GM21367 (cell line): ENCODE measurements around the gene DHRS1.

Source experiments
- ATAC-seq: cut with Tn5 transposase; IDR thresholded peaks from one replicate; pipeline ENCODE4 v1.9.1; 2021; ENCODE audit not compliant: unreplicated experiment

The DHRS1 gene

DNA sequence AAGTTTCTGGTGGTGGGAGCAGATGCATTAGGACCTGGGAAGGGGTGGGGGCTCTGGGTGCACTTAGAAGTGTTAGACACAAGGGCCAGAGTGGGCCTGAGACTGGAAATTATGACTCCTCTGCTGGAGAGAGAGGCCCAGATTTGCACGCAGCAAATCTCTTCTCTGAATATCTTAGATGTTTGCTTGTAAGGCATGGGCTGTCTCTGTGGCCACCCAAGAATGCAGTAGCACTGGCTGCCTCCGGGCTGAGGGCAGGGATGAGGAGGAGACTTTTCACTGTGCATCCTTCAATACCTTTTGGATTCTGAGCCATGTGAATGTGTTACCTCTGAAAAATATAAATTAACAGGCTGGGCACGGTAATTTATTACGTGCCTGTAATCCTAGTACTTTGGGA lies 14.2 kb downstream of the DHRS1 start:
- ATAC-seq: no peak

- no peak for ATAC-seq
Observed at GRCh38 chr14:24284501-24285035, 15.0 kb downstream of the DHRS1 start.

DNA sequence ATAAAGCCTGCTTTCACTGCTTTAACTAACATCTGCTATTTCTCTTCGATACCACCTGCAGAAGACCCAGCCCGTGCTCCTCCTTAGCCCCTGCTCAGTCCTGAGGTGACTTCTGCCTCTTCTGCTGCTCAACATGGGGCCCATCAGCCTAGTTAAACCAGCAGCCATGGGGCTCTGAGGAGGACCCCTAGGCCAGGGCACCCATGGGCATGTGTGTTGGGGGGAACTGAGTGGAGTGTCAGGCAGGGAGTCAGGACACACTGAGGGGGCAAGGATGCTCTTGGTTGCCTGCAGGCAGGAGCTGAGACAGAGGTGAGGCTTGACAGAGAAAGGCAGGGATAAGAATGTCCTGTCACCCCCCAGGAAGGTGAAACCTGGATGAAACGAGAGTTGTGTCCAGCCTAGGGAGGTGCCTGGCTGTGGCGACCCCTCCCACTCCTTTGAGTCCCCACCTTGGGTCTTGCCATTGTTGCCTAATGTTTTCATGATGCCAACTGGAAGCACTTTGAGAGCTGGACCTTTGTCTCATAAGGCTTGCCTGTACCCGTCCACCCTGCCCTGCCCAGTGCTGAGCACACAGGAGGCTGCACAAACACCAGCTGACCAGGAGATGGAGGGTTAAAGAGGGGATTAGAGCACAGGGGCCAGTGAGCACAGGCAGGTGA lies 15.7 kb downstream of the DHRS1 start:
- ATAC-seq: no peak

DNA sequence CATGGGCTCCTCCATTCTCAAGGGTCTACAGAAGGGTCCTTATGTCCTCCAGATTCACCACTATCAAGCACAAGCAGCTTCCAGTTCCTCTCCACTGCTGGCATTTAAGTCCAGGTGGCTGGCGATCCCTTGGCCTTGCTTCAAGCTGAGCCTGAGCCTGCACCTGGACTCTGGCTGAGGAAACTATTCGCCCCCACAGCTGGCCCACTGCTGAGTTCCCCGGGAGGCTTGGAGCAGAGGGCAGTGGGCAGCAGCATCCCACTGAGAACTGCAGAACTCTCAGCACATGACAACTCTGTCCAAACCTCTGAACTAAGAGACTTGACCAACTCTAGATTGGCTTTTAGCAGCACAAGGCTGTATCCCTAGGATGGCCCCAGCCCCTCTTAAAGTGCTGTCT lies 16.8 kb downstream of the DHRS1 start:
- ATAC-seq: no peak

GRCh38 chr14:24281636-24282035 lies 17.9 kb downstream of the DHRS1 start:
- ATAC-seq: no peak

DNA sequence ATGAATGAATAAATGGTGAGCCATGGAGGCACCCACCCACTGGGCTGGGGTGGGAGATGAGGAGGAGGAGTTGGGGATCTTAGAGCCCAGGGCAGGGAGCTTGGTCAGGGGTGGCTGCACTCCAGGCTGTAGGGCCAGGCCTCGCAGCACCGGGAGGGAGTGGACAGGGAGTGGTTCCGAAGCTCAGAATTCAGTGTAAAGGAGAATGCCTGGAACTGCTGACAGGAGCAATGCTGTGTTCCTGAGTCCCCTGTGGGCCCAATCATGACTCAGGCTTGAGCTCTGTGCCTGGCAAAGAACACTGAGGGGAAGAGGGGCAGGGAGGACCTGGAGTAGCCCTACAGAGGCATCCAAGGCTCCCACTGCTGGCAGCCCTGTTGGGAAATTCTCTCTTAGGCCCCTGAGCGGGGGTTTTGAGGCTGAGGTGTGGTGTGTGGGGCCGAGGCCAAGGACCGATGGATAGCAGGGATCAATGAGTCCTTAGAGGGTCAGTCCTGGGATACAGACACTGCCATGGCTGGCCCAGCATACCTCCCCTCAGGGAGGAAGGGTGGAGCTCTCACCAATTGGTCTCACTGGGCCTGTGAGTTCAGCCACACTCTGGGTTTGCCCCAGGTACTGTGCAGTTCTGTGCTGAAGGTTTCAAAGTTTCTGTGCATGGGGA lies 18.7 kb downstream of the DHRS1 start:
- no peak for ATAC-seq

DNA sequence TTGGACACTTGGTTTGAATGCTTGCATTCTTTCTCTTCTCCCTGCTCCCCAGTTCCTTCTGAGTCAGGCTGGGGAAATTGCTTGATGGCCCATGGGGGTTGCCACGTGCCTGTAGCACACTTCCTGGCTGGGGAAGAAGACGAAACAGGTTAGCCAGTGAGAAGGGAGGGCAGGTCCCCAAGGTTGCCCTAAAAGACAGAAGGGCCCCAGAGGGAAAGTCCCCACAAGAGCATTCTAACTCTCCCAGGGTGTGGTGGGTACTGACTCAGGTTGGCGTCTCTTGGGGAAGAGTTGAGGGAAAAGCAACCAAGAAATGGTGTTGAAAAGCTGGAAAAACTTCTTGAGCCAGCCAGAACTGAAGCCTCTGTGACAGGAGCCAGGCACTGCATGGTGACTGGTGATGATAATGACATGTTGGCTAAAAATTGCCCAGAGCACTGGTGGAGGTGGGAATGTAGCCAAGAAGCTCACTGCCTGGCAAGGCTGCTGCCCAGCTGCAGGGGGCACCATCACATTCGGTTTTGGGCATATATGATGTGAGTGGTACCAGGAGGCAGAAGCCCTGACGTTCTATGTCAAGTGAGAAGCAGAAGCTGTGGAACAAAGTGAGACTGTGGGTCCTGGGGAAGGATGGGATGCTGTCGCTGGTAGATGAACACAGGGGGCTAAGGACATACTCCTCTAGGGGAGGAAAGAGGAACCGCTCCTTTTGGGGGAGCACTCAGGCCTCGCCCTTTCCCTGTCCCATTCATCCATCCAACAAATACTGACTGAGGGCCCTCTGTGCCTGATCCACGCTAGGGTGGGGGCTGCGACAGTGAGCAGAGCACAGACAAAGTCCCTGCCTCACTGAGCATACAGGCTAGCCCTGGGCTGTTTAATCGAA lies 20.0 kb downstream of the DHRS1 start:
- peak; percentile 48 for ATAC-seq

DNA sequence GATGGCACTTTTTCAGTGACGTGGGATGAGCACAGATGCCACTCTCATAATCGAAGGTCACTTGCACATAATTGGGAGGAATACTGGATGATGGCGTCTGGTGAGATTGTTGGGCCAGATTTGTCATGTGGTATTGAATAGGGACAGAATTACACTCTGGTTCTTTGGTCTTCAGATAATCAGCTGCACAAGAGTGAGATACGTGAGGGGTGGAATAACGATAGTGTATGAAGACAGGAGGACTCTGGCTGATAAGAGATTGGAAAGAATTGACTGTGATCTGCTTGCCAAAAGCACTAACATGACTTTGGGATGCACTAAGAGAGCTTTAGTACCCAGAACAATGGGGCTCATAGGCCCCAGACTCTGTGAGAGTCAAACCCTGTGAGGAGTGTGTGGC lies 21.2 kb downstream of the DHRS1 start:
- ATAC-seq: no peak

DNA sequence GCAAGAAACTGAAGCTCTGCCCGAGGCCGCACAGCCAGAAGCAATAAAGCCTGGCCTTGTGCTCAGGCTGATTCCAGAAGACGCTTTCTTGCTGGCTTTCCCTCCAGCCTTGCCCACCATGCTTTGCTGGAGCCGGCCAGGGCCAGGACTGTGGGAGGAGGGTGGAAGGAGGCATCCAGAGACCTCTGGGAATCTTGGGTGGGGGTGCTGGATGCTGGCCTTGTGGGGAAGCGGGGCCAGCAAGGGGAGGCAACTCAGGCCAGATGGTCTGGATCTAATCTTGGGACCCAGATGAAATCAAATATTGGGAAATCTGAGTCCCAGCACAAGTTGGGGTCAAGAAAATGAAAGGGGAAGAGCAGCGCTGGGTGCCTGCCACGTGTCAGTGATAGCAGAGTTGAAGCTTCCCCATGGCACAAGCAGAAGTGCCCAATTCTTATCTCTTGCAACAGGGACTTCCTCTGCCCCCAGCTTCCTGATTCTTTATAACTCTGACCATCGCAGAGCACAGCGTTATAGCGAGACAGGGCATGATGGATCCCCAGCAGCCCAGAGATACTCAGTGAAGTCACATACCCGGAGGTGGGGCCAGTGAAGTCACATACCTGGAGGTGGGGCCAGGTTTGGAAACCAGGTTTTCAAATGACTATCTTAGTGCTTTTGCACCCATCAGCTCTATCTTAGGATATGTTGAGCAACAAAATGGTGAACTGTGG lies 21.8 kb downstream of the DHRS1 start:
- ATAC-seq: no peak

DNA sequence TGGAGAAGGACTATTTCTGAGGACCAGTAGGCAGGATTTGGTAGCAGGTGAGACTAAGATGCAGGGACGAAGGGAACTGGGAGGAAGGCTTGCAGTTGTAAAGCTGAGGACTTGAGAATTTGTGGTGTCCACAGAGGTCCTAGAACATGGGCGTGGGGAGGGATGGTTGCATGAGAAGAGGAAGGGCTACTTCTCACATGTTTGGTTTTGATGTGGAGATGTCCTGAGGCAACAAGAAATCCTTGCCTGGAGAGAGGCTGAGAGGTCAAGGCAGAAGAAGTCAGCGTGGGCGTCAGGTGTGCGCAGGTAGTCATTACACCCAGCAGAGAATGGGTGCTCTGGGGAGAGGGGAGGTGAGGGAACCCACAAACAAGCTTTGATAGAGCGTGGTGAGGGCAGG lies 22.5 kb downstream of the DHRS1 start:
- no peak for ATAC-seq

DNA sequence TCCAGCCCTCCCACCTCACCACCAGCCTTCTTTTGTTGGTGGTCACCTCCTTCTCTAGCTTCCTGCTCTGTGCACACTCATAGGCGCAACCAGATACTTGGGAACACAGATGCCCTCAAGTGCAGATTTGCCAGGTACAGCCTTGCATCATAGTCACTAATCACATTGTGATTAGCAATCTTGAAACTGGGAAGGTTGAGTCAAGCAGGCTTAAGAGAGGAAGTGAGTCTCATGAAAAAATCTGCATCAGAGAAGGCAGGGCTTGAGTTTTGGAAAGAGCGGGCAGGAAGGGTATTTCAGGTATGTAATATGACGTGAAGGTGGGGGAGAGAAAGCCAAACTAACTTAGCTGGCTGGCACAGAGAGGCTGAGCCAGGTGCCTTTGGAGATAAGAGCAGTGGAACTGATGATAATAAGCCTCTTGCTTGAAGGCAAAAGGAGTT lies 25.5 kb downstream of the DHRS1 start:
- peak; percentile 41 for ATAC-seq

DNA sequence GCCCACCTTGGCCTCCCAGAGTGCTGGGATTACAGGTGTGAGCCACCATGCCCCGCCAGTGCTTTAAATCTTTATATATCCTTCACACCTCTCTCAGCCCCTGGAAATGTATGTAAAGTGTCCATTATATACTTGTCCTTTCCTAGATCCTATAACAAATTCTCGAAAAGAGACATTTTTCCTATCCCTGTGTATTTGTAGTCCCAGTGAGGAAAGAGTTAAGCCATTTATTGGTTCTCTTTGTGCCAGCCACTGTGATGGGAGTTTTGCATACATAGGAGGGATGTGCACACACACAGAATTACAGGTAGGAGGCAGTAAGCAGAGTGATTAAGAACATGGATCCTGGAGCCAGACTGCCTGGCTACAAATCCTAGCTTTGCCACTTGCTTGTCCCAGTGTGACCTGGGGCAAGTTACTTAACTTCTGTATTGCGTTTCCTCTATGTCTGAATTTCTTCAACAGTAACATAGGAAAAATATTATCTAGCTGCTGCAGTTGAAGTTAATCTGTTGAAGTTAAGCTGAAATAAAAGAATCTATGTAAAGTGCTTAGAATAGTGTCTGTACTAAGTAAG lies 26.1 kb downstream of the DHRS1 start:
- no peak for ATAC-seq

GRCh38 chr14:24272467-24272866 lies 27.1 kb downstream of the DHRS1 start:
- no peak for ATAC-seq

GRCh38 chr14:24271834-24272263 lies 27.7 kb downstream of the DHRS1 start:
- no peak for ATAC-seq

GRCh38 chr14:24271134-24271833 lies 28.3 kb downstream of the DHRS1 start, which contains the start of gene RABGGTA:
Gene RABGGTA (minus strand): TSS chr14:24271597. CDS start chr14:24271115, 482 bp downstream.
- ATAC-seq: peak; percentile 77

DNA sequence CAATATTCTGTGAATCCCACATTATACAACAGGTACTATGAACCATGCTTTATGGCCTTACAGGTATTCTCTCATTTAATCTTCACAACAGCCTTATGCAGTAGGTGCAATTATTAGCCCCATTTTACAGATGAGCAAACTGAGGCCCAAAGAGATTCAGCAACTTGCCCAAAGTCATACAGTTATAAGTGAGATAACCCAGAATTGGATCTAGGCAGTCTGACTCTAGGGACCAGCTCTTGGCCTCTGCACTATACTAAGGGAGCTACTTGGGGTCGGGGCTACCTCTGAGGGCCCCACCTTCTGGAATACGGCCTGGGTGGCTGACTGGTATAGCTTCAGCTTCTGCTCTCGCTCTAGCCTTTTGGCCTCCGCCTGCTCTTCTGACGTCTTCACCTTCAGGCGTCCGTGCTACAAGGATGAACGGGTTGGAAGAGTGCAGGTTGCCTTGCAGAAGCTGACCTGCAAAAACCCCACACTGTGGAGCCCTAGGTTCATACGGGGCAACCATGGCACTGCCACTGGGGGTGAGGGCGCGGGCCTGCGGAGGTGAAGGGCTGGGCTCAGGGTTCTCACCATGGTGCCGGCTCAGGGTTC lies 28.9 kb downstream of the DHRS1 start:
- ATAC-seq: no peak

DNA sequence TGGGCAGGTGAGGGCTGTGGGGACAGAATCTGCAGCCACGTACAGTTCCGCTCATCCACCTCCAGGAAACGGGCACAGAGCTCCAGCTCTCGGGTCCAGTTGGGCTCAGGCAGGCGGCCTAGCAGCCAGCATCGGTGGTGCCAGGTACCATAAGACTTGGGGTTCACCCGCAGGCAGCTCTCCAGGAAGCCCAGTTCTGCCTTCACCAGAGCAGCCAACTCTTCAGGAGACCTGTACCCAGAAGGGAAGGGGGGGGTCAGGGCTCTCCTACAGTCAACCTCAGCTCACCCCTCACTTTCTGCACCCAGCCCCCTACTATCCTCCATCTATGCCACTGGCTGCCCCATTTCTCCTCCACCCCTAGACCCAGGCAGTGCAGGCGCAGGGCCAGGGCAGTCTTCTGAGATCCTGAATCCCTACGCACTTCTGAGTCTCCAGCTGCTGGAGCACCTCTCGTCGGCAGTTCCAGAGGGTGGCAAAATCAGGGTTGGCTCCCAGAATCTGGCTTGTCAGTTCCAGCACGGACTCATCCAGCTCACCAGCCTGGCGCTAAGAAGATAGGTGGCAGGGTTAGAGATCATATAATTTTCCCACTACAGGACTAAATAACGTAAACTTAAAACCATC lies 29.6 kb downstream of the DHRS1 start:
- no peak for ATAC-seq

DNA sequence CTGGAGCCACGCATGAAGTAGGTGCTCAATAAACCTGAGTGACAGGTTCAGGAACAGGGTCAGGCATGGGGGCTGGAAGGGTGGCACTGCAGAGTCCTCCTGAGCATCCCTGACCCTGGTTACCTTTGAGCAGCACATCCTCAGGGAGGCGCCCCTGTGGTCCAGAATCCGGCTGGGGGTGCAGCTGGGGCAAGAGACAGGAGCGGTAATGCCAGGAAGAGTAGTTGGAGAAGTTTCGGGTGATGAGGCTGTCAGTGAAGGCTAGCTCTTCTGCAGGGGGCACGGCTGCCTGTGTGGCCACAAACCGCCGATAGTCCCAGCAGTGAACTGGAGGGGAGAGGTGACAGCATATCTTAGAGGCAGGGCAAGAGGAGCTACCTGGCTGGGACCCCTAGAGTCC lies 30.2 kb downstream of the DHRS1 start:
- no peak for ATAC-seq

DNA sequence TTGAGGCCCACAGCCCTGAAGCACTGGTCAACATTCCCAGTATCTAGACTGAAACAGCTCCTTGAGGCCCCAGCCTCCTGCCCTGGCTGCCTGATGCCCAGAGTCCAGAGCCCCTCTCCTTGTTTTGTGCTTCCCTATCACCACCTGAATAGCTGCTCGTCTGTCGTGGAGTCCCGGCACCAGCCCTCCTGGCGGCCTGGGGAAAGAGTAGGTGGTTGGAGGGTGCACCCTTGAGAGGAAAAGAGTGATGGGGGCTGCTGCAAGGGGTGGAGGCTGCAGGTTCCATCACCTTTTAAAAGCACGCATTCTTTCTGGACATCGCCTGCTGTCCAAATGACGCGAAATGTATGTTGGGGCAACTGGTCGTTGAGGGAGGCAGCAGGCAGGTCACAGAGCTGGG lies 31.4 kb downstream of the DHRS1 start:
- no peak for ATAC-seq
